Natural killer cell (primary cell): ENCODE results near the gene TPSAB1. TPM values are rescaled to one million over a fixed set of nuclear protein-coding genes. Genes with fewer than 3 reads are reported as not detected.

Source experiments
- ATAC-seq, 3 donors: fragments of 150-1000 bp in 2 of 3; fragments of 200-7000 bp in 1 of 3; cut with Tn5 transposase; 1 replicate in 1 of 3; 2 replicates in 2 of 3; pipeline ENCODE4 v1.10.0; 2021; ENCODE audit warnings: mild to moderate bottlenecking in 2 of 3, moderate library complexity in 2 of 3
- DNase-seq, 2 donors: peaks; one replicate each; pipeline versions ENCODE4 v3.0.0 to v3.0.0-alpha.2; 2013 to 2021; ENCODE audit warnings: mixed read lengths in 1 of 2
- H3K27ac ChIP-seq: one replicate; pipeline ENCODE4 v1.5.1; 2013; ENCODE audit warnings: mild to moderate bottlenecking, low read length
- H3K27me3 ChIP-seq: one replicate; pipeline ENCODE4 v1.6.1; 2013; ENCODE audit warnings: low read length; ENCODE audit not compliant: control insufficient read depth, insufficient read depth
- H3K36me3 ChIP-seq: one replicate; pipeline ENCODE4 v1.6.1; 2013; ENCODE audit warnings: low read length; ENCODE audit not compliant: control insufficient read depth, insufficient read depth
- H3K4me1 ChIP-seq: one replicate; pipeline ENCODE4 v1.6.1; 2013; ENCODE audit warnings: low read length; ENCODE audit not compliant: control insufficient read depth, insufficient read depth
- H3K4me3 ChIP-seq: one replicate; pipeline ENCODE4 v1.5.1; 2013; ENCODE audit warnings: low read length
- H3K9me3 ChIP-seq: one replicate; pipeline ENCODE4 v1.6.1; 2013; ENCODE audit warnings: low read length; ENCODE audit not compliant: control insufficient read depth, insufficient read depth
- H3K27ac Mint-ChIP-seq, 2 donors: one replicate each; pipeline ENCODE4 v1.8.0; 2022; ENCODE audit warnings: mild to moderate bottlenecking in 2 of 2, mixed read lengths in 2 of 2, moderate library complexity in 1 of 2
- H3K27me3 Mint-ChIP-seq, 2 donors: one replicate each; pipeline ENCODE4 v1.8.0; 2022; ENCODE audit warnings: low read depth in 2 of 2, mixed read lengths in 2 of 2
- H3K36me3 Mint-ChIP-seq: one replicate; pipeline ENCODE4 v1.8.0; 2022; ENCODE audit warnings: mixed read lengths
- H3K4me1 Mint-ChIP-seq, 2 donors: one replicate each; pipeline ENCODE4 v1.8.0; 2022; ENCODE audit warnings: mixed read lengths in 2 of 2
- H3K4me3 Mint-ChIP-seq: one replicate; pipeline ENCODE4 v1.8.0; 2022; ENCODE audit warnings: mild to moderate bottlenecking, moderate library complexity, mixed read lengths
- H3K9me3 Mint-ChIP-seq, 2 donors: one replicate each; pipeline ENCODE4 v1.8.0; 2022; ENCODE audit warnings: mixed read lengths in 2 of 2
- WGBS: methylation state at CpG from one replicate; pipeline ENCODE4 v1.1.7; 2013; ENCODE audit warnings: missing lambda C conversion rate; ENCODE audit not compliant: insufficient coverage; 5-methylcytosine and 5-hydroxymethylcytosine counted together
- intact Hi-C: fragments of 100-400 bp; cut with micrococcal nuclease; formaldehyde crosslinking; loops from one replicate; pipeline ENCODE4 v1.14.2; 2022
- total RNA-seq, 4 donors: library from RNA; stranded (reverse); fragments of 120-200 nt in 1 of 4; gene quantifications; one replicate each; pipeline versions ENCODE4 v1.2.3 to v1.2.4, GENCODE V29; 2013 to 2022
- TF ChIP-seq, protein P1 (sequence below): fragments of 200-600 bp; IDR thresholded peaks from one replicate; pipeline ENCODE4 v1.8.0; 2022; ENCODE audit warnings: antibody characterized with exemption

TPSAB1 gene
- total RNA-seq, 3 donors from 2014 or later (not counting 1 experiment from before 2014, with no cell fraction given), result 0.82 to 13.4 TPM; not detected in 1

DNA sequence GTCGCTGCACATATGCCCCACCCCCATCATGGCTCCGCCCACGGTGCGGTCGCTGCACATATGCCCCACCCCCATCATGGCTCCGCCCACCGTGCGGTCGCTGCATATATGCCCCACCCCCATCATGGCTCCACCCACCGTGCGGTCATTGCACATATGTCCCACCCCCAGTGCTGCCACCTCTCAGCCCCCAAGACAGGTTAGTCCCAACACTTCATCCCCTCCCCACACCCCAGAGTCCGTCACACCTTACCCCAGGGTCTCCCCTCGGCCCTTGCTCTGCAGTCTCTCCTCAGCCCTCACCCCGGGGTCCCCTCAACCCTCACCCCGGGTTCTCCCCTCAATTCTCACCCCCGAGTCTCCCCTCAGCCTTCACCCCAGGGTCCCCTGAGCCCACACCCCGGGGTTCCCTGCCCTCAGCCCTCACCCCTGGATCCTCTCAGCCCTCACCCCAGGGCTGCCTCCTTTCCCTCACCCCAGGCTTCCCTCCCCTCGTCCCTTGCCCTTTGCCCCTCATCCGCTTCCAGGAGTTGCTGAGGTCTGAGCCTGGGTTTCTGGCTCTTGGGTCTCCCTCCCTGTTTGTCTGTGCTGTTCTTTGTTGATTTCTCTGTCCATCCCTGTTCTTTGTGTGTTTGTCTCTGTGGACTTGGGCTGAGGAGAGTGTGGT is 41.0 kb upstream of the TPSAB1 start:
- DNase-seq (no peak), ATAC-seq (no peak)
- no peak overlapping the region for H3K27ac Mint-ChIP-seq
- 91% methylated on average over 14 of the region's 19 CpGs for WGBS
- H3K27ac ChIP-seq, result no peak overlapping the region
- no peaks in the 10 kb centered on the region for H3K4me1 Mint-ChIP-seq
- no peaks in the 10 kb centered on the region for H3K4me1 ChIP-seq
- H3K36me3 ChIP-seq, result no peaks in the 10 kb centered on the region
- TF ChIP-seq, protein P1, sequence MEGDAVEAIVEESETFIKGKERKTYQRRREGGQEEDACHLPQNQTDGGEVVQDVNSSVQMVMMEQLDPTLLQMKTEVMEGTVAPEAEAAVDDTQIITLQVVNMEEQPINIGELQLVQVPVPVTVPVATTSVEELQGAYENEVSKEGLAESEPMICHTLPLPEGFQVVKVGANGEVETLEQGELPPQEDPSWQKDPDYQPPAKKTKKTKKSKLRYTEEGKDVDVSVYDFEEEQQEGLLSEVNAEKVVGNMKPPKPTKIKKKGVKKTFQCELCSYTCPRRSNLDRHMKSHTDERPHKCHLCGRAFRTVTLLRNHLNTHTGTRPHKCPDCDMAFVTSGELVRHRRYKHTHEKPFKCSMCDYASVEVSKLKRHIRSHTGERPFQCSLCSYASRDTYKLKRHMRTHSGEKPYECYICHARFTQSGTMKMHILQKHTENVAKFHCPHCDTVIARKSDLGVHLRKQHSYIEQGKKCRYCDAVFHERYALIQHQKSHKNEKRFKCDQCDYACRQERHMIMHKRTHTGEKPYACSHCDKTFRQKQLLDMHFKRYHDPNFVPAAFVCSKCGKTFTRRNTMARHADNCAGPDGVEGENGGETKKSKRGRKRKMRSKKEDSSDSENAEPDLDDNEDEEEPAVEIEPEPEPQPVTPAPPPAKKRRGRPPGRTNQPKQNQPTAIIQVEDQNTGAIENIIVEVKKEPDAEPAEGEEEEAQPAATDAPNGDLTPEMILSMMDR, result no peak
- peaks cover 0 to 2% of the 10 kb centered on the region in 2 donors for H3K9me3 Mint-ChIP-seq
- H3K4me3 Mint-ChIP-seq, result no peak overlapping the region
- no peaks in the 10 kb centered on the region for H3K27me3 ChIP-seq
- H3K9me3 ChIP-seq, result no peaks in the 10 kb centered on the region
- intact Hi-C loops, result no loop called here
- H3K4me3 ChIP-seq, result no peak overlapping the region
- H3K36me3 Mint-ChIP-seq, result no peaks in the 10 kb centered on the region
- H3K27me3 Mint-ChIP-seq, result no peaks in the 10 kb centered on the region

DNA sequence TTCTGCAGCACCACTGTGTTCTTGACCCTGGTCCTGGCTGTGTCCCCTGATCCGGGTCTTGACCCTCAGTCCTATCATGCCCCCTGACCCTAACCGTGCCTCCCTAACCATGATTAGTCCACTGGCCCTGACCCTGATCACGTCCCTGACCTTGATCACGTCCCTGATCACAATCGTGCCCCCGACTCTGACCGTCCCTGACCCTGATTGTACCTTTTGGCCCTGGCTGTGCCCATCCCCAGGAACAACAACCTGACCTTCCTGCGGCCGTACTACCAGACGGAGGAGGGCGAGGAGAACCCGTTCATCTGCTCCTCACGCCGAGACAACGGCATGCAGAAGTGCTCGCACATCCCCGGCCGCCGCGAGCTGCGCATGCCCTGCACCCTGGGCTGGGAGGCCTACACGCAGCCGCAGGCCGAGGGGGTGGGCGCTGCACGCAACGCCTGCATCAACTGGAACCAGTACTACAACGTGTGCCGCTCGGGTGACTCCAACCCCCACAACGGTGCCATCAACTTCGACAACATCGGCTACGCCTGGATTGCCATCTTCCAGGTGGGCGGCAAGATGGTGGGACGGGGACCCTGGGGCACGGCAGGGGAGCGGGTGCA is 40.4 kb upstream of the TPSAB1 start:
- H3K27me3 Mint-ChIP-seq, result no peaks in the 10 kb centered on the region
- no peaks in the 10 kb centered on the region for H3K36me3 Mint-ChIP-seq
- no peak overlapping the region for H3K4me3 Mint-ChIP-seq
- DNase-seq (no peak), ATAC-seq (no peak)
- no peak overlapping the region for H3K27ac ChIP-seq
- H3K4me1 Mint-ChIP-seq, result no peaks in the 10 kb centered on the region
- no peak overlapping the region for H3K27ac Mint-ChIP-seq
- intact Hi-C loops, result no loop called here
- H3K4me3 ChIP-seq, result no peak overlapping the region
- no peaks in the 10 kb centered on the region for H3K4me1 ChIP-seq
- no peaks in the 10 kb centered on the region for H3K9me3 ChIP-seq
- no peaks in the 10 kb centered on the region for H3K27me3 ChIP-seq
- H3K36me3 ChIP-seq, result no peaks in the 10 kb centered on the region
- peaks cover 0 to 2% of the 10 kb centered on the region in 2 donors for H3K9me3 Mint-ChIP-seq
- TF ChIP-seq, protein P1, result no peak
- WGBS, result 96% methylated on average over 38 of the region's 38 CpGs

DNA sequence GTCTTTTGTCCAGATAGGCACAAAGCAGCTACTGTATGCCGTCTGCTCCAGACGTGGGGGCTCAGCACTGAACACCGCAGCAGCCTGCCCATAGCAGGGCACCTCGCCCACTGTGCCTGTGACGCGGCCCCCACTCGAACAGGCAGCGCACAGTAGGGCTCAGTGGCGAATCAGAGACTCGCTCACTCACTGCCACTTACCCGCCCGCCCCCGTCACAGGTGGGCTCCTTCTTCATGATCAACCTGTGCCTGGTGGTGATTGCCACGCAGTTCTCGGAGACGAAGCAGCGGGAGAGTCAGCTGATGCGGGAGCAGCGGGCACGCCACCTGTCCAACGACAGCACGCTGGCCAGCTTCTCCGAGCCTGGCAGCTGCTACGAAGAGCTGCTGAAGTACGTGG is 39.1 kb upstream of the TPSAB1 start:
- intact Hi-C loops, result no loop called here
- H3K4me3 Mint-ChIP-seq, result no peak overlapping the region
- H3K9me3 Mint-ChIP-seq, result peaks cover 0 to 2% of the 10 kb centered on the region in 2 donors
- no peaks in the 10 kb centered on the region for H3K27me3 ChIP-seq
- no peaks in the 10 kb centered on the region for H3K36me3 ChIP-seq
- TF ChIP-seq, protein P1, result no peak
- no peak overlapping the region for H3K27ac Mint-ChIP-seq
- no peaks in the 10 kb centered on the region for H3K36me3 Mint-ChIP-seq
- no peaks in the 10 kb centered on the region for H3K4me1 Mint-ChIP-seq
- no peaks in the 10 kb centered on the region for H3K9me3 ChIP-seq
- H3K4me1 ChIP-seq, result no peaks in the 10 kb centered on the region
- no peaks in the 10 kb centered on the region for H3K27me3 Mint-ChIP-seq
- ATAC-seq (no peak), DNase-seq (no peak)
- no peak overlapping the region for H3K4me3 ChIP-seq
- H3K27ac ChIP-seq, result no peak overlapping the region
- WGBS, result 93% methylated on average over 25 of the region's 25 CpGs
